Measurements from ENCODE around the gene PLA2G2F. TPM values are rescaled to one million over a fixed set of nuclear protein-coding genes. Genes with fewer than 3 reads are reported as not detected.

The PLA2G2F gene
- total RNA-seq (2011; cell fraction: chromatin; rRNA removed; ENCODE audit: low replicate concordance): not detected in 2 replicates
- total RNA-seq (2011; cell fraction: nucleolus; rRNA removed): not detected in 2 replicates
- total RNA-seq (2011; cell fraction: nucleoplasm; rRNA removed): not detected in 2 replicates
- total RNA-seq (2014; rRNA removed) (not detected in 2 replicates), total RNA-seq (2014; rRNA removed; fragmentation: Illumina TruSeq; extraction: Trizol) (not detected in 2 replicates), total RNA-seq (2015; rRNA removed; fragmentation: Illumina TruSeq; extraction: Trizol) (not detected in 2 replicates), total RNA-seq (2021) (not detected in 2 replicates), polyA plus RNA-seq (2011; rRNA removed) (not detected in 2 replicates), polyA plus RNA-seq (2014; fragmentation: Illumina TruSeq; extraction: Trizol) (not detected in 2 replicates), polyA plus RNA-seq (2014; fragmentation: Nextera tagmentation; extraction: Ambion mirVana) (not detected), polyA plus RNA-seq (2014; rRNA removed) (not detected in 2 replicates), polyA minus RNA-seq (2011; rRNA and poly(A)+ RNA removed) (not detected in 2 replicates), Bru-seq, nascent RNA (not detected), BruChase-seq, experiment 1, labeled RNA remaining after a 2-hour chase (not detected), BruChase-seq, experiment 2, labeled RNA remaining after a 6-hour chase (not detected)
- not detected in 2 replicates for polyA plus RNA-seq (2011; cell fraction: cytosol; rRNA removed)
- polyA plus RNA-seq (2011; cell fraction: nucleus; rRNA removed): not detected in 2 replicates
- polyA plus RNA-seq (2012): 0.08 TPM in 1 of 2 replicates, not detected in the other
- not detected in 2 replicates for polyA minus RNA-seq (2011; cell fraction: cytosol; rRNA and poly(A)+ RNA removed)
- polyA minus RNA-seq (2011; cell fraction: nucleus; rRNA and poly(A)+ RNA removed): not detected in 2 replicates
- long read RNA-seq, experiment 1: 0 reads
- long read RNA-seq, experiment 2: 0 reads
- long read RNA-seq, experiment 3: 0 reads

- peaks cover 5 to 70% of the 10 kb centered on the region in 2 experiments; a peak in 3 of 5 replicates for H3K27me3 ChIP-seq (ENCODE audit: control insufficient read depth in 2 of 2, insufficient read depth in 2 of 2, low read length in 2 of 2)
- ChIA-PET POLR2A (interaction anchor here (1.0 kb wide), 1 partner anchor 8 kb away, joined by 3 read pairs; no protein-coding TSS in a partner anchor), CTCF (ENCODE audit: low intra/inter-chr PET ratio) (no interaction called here)
- no peak for ATAC-seq
- no peaks in the 10 kb centered on the region for H3K9me3 ChIP-seq (replicated peaks; ENCODE audit: control insufficient read depth, insufficient read depth, low read depth, low read length)
- TF ChIP-seq HDAC3 (IDR thresholded peaks at IDR 0.05; ENCODE audit: borderline replicate concordance, partially characterized antibody): no peak
- TF ChIP-seq FOXA1 (IDR thresholded peaks at IDR 0.05; ENCODE audit: borderline replicate concordance): no peak
- TF ChIP-seq SP1 (CRISPR knock-in tag; IDR thresholded peaks at IDR 0.05): no peak
- no peak within 1 kb of the TSS for H2AFZ ChIP-seq (ENCODE audit: low read depth, low read length)
- in situ Hi-C loops (cut with MboI) (no loop called here), intact Hi-C loops (cut with micrococcal nuclease) (no loop called here)
- WGBS (ENCODE audit: insufficient coverage, low coverage, missing lambda C conversion rate): 3% methylated on average over 9 of the region's 9 CpGs
- H3K4me1 ChIP-seq (replicated peaks in 1 of 2; ENCODE audit: control insufficient read depth in 2 of 2, insufficient read depth in 2 of 2, low read length in 2 of 2): no peaks in the 10 kb centered on the region
- no peak within 1 kb of the TSS for H3K9ac ChIP-seq (ENCODE audit: insufficient read depth in 1 of 2, low read depth in 2 of 2, low read length in 2 of 2)
- H3K36me3 ChIP-seq (ENCODE audit: control insufficient read depth, insufficient read depth, low read length): no peaks in the 10 kb centered on the region
- H3K4me2 ChIP-seq (ENCODE audit: insufficient read depth, low read length): no peak within 1 kb of the TSS
- FAIRE-seq: no peak
- no peaks in the 10 kb centered on the region; the same call in 1 of the 2 replicates for H4K20me1 ChIP-seq (replicated peaks; ENCODE audit: control insufficient read depth, insufficient read depth, low read length)
- no peaks in the 10 kb centered on the region for H3K79me2 ChIP-seq (ENCODE audit: control insufficient read depth, insufficient read depth, low read length)
- no peaks in the 10 kb centered on the region for H3K9me1 ChIP-seq (ENCODE audit: control insufficient read depth, insufficient read depth, low read length)
- BruUV-seq (replicated peaks): no TSS peak
- no peak within 1 kb of the TSS for H3K4me3 ChIP-seq
- no peak for DNase-seq (ENCODE audit: extremely low read depth in 1 of 4, low spot score in 3 of 4)
- H3K27ac ChIP-seq (ENCODE audit: extremely low read depth, low read depth, low read length): no peak within 1 kb of the TSS
Measured at GRCh38 chr1:20138961-20139550, at the start of gene PLA2G2F. PLA2G2F (plus strand) TSS chr1:20139323; CDS start chr1:20139428, 105 bp downstream.

All from K562 (cell line).